HCT116 (cell line): ENCODE results near the gene TTL.

Experiments
- CTCF ChIP-seq, 3 experiments: fragments of 200-600 bp in 1 of 3; sonication (generic) in 1 of 3; IDR thresholded peaks in 2 of 3; conservative IDR thresholded peaks in 1 of 3; 2 replicates each; pipeline ENCODE4 v1.5.1; 2012 to 2017; ENCODE audit warnings: low read depth in 2 of 3, low read length in 2 of 3, antibody characterized with exemption in 1 of 3, borderline replicate concordance in 1 of 3, control low read depth in 1 of 3, mild to moderate bottlenecking in 1 of 3, mixed read lengths in 1 of 3, mixed run types in 1 of 3, moderate library complexity in 1 of 3; ENCODE audit not compliant: insufficient read depth in 1 of 3
- MAX ChIP-seq: IDR thresholded peaks from 2 replicates; pipeline ENCODE4 v1.6.1; 2012
- POLR2AphosphoS5 ChIP-seq: IDR thresholded peaks from 2 replicates; pipeline ENCODE4 v1.6.1; 2011; ENCODE audit warnings: mild to moderate bottlenecking, low read depth, low read length, moderate library complexity

DNA sequence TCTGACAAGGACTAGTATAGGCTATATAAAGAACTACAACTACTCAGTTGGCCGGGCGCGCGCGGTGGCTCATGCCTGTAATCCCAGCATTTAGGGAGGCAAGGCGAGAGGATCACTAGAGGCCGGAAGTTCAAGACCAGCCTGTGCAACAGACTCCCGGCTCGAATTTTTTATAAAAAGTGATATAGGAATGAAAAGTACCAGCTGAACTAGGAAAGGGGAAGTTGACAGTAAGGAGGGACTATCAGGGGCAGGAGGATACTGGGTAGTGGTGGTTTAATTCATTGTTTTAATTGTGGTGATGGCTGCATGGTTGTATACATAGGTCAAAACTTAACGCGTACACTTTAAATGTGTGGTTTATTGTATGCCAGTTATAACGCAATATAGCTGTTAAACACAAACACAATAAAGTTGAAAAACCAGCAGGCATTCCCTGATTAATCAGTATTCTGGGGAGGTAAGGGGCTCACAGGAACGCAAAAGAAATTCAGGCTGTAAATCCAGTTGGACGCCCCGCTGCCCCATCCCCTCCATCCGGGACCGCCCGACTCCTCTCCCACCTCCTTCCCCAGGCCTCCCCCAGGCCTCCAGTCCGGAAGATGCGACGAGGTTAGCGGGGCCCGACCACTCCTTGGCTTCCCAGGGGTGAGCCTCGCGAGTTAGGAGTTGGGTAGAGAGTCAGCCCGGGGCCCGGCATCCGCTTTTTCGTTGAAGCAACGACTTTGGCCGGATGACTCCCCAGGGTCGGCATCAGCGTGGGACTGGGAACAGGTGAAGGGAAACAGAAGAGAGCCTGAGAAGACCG, 59.6 kb downstream of the TTL start:
- no peak for TF ChIP-seq MAX
- TF ChIP-seq CTCF (IDR thresholded peaks at IDR 0.05 in 2 of 3, conservative IDR thresholded peaks at IDR 0.05 in 1 of 3; ENCODE audit: borderline replicate concordance in 1 of 3, insufficient read depth in 1 of 3, low read depth in 2 of 3, low read length in 2 of 3), result no peak
- TF ChIP-seq POLR2AphosphoS5, result peak; percentile 70
